ENCODE measurements around the gene TTC21B.

- TF ChIP-seq POLR2A (IDR thresholded peaks at IDR 0.05; ENCODE audit: low read depth) = no peak
- no peak for TF ChIP-seq POLR2AphosphoS5 (IDR thresholded peaks at IDR 0.05)
Observed at GRCh38 chr2:165833156-165833555, 120.4 kb downstream of the TTC21B start.
